Keratinocyte (primary cell): ENCODE results near the gene PRPF8. TPM values are rescaled to one million over a fixed set of nuclear protein-coding genes. Genes with fewer than 3 reads are reported as not detected.

Experiments used
- DNase-seq: peaks from one replicate; pipeline ENCODE4 v3.0.0-alpha.2; 2011; ENCODE audit warnings: low read depth, missing footprints, low spot score
- FAIRE-seq: peaks from 2 replicates; lab custom pipeline; 2011; peaks lifted over from hg19 to GRCh38; lab: Jason Lieb, UNC
- H2AFZ ChIP-seq: 2 replicates; pipeline ENCODE4 v1.6.0; 2012; ENCODE audit warnings: low read length, control low read depth, inconsistent platforms; ENCODE audit not compliant: control insufficient read depth
- H3K27ac ChIP-seq: 2 replicates; pipeline ENCODE4 v1.5.1; 2011; ENCODE audit warnings: low read length; ENCODE audit not compliant: control insufficient read depth, insufficient read depth
- H3K27me3 ChIP-seq: 3 replicates; pipeline ENCODE4 v1.6.0; 2011; ENCODE audit warnings: low read length; ENCODE audit not compliant: control insufficient read depth, insufficient read depth; ENCODE audit errors: extremely low read depth
- H3K36me3 ChIP-seq, 2 experiments: 2 replicates in 1 of 2; 3 replicates in 1 of 2; pipeline ENCODE4 v1.5.1; 2011; ENCODE audit warnings: low read length in 2 of 2, mild to moderate bottlenecking in 1 of 2; ENCODE audit not compliant: control insufficient read depth in 2 of 2, insufficient read depth in 2 of 2; ENCODE audit errors: extremely low read depth in 1 of 2
- H3K4me1 ChIP-seq: 3 replicates; pipeline ENCODE4 v1.5.1; 2011; ENCODE audit warnings: low read length; ENCODE audit not compliant: control insufficient read depth, insufficient read depth; ENCODE audit errors: extremely low read depth
- H3K4me2 ChIP-seq: 3 replicates; pipeline ENCODE4 v1.6.0; 2011; ENCODE audit warnings: low read depth, low read length; ENCODE audit not compliant: control insufficient read depth, insufficient read depth; ENCODE audit errors: extremely low read depth
- H3K4me3 ChIP-seq, 3 experiments: fragments of 200-600 bp in 1 of 3; sonication (generic) in 1 of 3; 2 replicates in 2 of 3; 3 replicates in 1 of 3; pipeline ENCODE4 v1.5.1; 2011 to 2016; ENCODE audit warnings: low read length in 3 of 3, mild to moderate bottlenecking in 3 of 3, control low read depth in 2 of 3, inconsistent platforms in 1 of 3, low read depth in 1 of 3, mixed read lengths in 1 of 3, mixed run types in 1 of 3, moderate library complexity in 1 of 3; ENCODE audit not compliant: control insufficient read depth in 2 of 3, insufficient read depth in 2 of 3; ENCODE audit errors: extremely low read depth in 1 of 3
- H3K79me2 ChIP-seq: 2 replicates; pipeline ENCODE4 v1.6.0; 2012; ENCODE audit warnings: low read length; ENCODE audit not compliant: control insufficient read depth, insufficient read depth
- H3K9ac ChIP-seq: 3 replicates; pipeline ENCODE4 v1.6.0; 2011; ENCODE audit warnings: low read length; ENCODE audit not compliant: control insufficient read depth, insufficient read depth; ENCODE audit errors: extremely low read depth
- H3K9me1 ChIP-seq: 3 replicates; pipeline ENCODE4 v1.6.0; 2011; ENCODE audit warnings: low read length; ENCODE audit not compliant: control insufficient read depth, insufficient read depth; ENCODE audit errors: extremely low read depth
- H3K9me3 ChIP-seq: 2 replicates; pipeline ENCODE4 v1.5.1; 2012; ENCODE audit warnings: low read depth, low read length; ENCODE audit not compliant: control insufficient read depth
- H4K20me1 ChIP-seq: 3 replicates; pipeline ENCODE4 v1.6.0; 2011; ENCODE audit warnings: low read length; ENCODE audit not compliant: control insufficient read depth, insufficient read depth; ENCODE audit errors: extremely low read depth
- CTCF ChIP-seq, 3 experiments: IDR thresholded peaks in 1 of 3; conservative IDR thresholded peaks in 1 of 3; optimal IDR thresholded peaks in 1 of 3; 2 replicates in 2 of 3; 3 replicates in 1 of 3; pipeline versions ENCODE3 to v1.5.1; 2011; ENCODE audit warnings: low read length in 3 of 3, mild to moderate bottlenecking in 3 of 3, moderate library complexity in 2 of 3, control low read depth in 1 of 3, inconsistent platforms in 1 of 3; ENCODE audit not compliant: insufficient read depth in 2 of 3; ENCODE audit errors: extremely low read depth in 1 of 3
- EZH2 ChIP-seq: IDR thresholded peaks from one replicate; pipeline ENCODE4 v1.6.1; 2012; ENCODE audit warnings: inconsistent platforms, mild to moderate bottlenecking, low read length, moderate library complexity
- dilution Hi-C: fragments of 300-500 bp; cut with MboI; formaldehyde crosslinking; loops from one replicate; pipeline ENCODE4 v1.7.0; 2020; ENCODE audit warnings: low sequenced_read_pairs; ENCODE audit not compliant: extremely low pct_ligation_motif_present
- polyA plus RNA-seq, 5 experiments: library from polyadenylated mRNA; depleted of rRNA in 3 of 5; stranded (reverse) in 3 of 5; stranded (forward) in 1 of 5; unstranded in 1 of 5; fragments of >200 nt; gene quantifications; 1 replicate in 1 of 5; 2 replicates in 3 of 5; 3 replicates in 1 of 5; pipeline versions ENCODE4 v1.2.1 to v1.2.3, GENCODE V29; 2011 to 2012; ENCODE audit warnings: missing spikeins in 2 of 5, low read depth in 1 of 5, low replicate concordance in 1 of 5

PRPF8 gene
- polyA plus RNA-seq, 1 donor (not counting 4 experiments of a cell fraction or from before 2014, with no cell fraction given), result 97.5 TPM

- no peak overlapping the region for H3K4me3 ChIP-seq
- peaks cover 5% of the 10 kb centered on the region for H4K20me1 ChIP-seq
- no peaks in the 10 kb centered on the region for H3K27me3 ChIP-seq
- H3K36me3 ChIP-seq, result peaks cover 1 to 3% of the 10 kb centered on the region in 2 experiments
- no peak overlapping the region for H3K27ac ChIP-seq
- dilution Hi-C loops, result no loop called here
- no peak overlapping the region for H2AFZ ChIP-seq
- peaks cover 10% of the 10 kb centered on the region for H3K4me1 ChIP-seq
- peaks cover under 1% of the 10 kb centered on the region for H3K79me2 ChIP-seq
- no peak overlapping the region for H3K9ac ChIP-seq
- FAIRE-seq (no peak), DNase-seq (no peak)
- no peaks in the 10 kb centered on the region for H3K9me3 ChIP-seq
- no peak for TF ChIP-seq EZH2
- no peak for TF ChIP-seq CTCF (optimal IDR thresholded peaks at IDR 0.05 in 1 of 3, IDR thresholded peaks at IDR 0.05 in 1 of 3, conservative IDR thresholded peaks at IDR 0.05 in 1 of 3; ENCODE audit: extremely low read depth in 1 of 3, insufficient read depth in 2 of 3, low read length in 3 of 3)
- no peaks in the 10 kb centered on the region for H3K9me1 ChIP-seq
- H3K4me2 ChIP-seq, result no peak overlapping the region
These were observed 22.4 kb upstream of the PRPF8 start for GRCh38 chr17:1707107-1707506.

GRCh38 chr17:1705004-1705403 is 20.3 kb upstream of the PRPF8 start:
- no peak for FAIRE-seq
- Histone ChIP-seq H3K27me3 (no peaks in the 10 kb centered on the region), H3K4me3 (no peak overlapping the region), H3K4me1 (no peaks in the 10 kb centered on the region), H3K27ac (no peak overlapping the region), H3K9me3 (no peaks in the 10 kb centered on the region), H4K20me1 (no peaks in the 10 kb centered on the region), H3K79me2 (no peaks in the 10 kb centered on the region), H3K36me3 (peaks cover 0 to 1% of the 10 kb centered on the region in 2 experiments), H3K4me2 (no peak overlapping the region), H3K9me1 (no peaks in the 10 kb centered on the region), H2AFZ (no peak overlapping the region), H3K9ac (no peak overlapping the region)
- TF ChIP-seq CTCF (optimal IDR thresholded peaks at IDR 0.05 in 1 of 3, IDR thresholded peaks at IDR 0.05 in 1 of 3, conservative IDR thresholded peaks at IDR 0.05 in 1 of 3; ENCODE audit: extremely low read depth in 1 of 3, insufficient read depth in 2 of 3, low read length in 3 of 3) (no peak), EZH2 (no peak)
- no peak for DNase-seq
- dilution Hi-C loops, result no loop called here
